Measurements from ENCODE around the gene OLIG3.

DNA sequence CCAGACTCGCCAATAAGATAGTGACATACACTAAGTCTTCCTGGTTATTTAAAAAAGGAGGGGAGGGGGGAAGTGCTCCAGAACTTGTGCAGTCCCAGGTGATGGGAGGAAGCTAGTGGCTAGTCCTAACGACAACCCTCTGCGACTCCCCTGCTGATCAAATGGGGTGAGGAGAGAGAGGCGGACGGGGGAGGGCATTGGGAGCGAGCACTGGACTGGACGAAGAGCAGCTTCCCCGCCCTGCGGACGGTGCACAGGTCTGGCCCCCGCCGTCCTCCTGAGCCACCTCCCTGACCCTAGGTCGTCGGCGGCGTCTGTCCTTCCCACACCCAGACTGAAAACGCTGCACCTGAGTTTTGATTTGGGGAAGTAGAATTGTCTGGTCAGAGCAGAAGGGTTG is 2.2 kb upstream of the OLIG3 start:
- TF ChIP-seq, protein P1, sequence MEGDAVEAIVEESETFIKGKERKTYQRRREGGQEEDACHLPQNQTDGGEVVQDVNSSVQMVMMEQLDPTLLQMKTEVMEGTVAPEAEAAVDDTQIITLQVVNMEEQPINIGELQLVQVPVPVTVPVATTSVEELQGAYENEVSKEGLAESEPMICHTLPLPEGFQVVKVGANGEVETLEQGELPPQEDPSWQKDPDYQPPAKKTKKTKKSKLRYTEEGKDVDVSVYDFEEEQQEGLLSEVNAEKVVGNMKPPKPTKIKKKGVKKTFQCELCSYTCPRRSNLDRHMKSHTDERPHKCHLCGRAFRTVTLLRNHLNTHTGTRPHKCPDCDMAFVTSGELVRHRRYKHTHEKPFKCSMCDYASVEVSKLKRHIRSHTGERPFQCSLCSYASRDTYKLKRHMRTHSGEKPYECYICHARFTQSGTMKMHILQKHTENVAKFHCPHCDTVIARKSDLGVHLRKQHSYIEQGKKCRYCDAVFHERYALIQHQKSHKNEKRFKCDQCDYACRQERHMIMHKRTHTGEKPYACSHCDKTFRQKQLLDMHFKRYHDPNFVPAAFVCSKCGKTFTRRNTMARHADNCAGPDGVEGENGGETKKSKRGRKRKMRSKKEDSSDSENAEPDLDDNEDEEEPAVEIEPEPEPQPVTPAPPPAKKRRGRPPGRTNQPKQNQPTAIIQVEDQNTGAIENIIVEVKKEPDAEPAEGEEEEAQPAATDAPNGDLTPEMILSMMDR (conservative IDR thresholded peaks at IDR 0.05; ENCODE audit: low read depth, low read length): no peak
- no peak for TF ChIP-seq EZH2 (IDR thresholded peaks at IDR 0.05; ENCODE audit: borderline replicate concordance, low read depth, low read length, poor library complexity, severe bottlenecking)
